Astrocyte of the cerebellum (primary cell): Measurements from ENCODE around the gene APPBP2.

Experiments
- DNase-seq: peaks from one replicate; pipeline ENCODE4 v3.0.0-alpha.2; 2011; ENCODE audit warnings: low read depth
- H3K4me3 ChIP-seq: 2 replicates; pipeline ENCODE4 v1.5.1; 2011; ENCODE audit warnings: mild to moderate bottlenecking, low read depth, low read length, moderate library complexity
- in situ Hi-C: cut with HindIII; loops from 2 replicates; pipeline ENCODE4 v1.10.0; 2017; ENCODE audit warnings: low sequenced_read_pairs
- TF ChIP-seq, protein P1 (sequence below): IDR thresholded peaks from 2 replicates; pipeline ENCODE4 v1.5.1; 2012; ENCODE audit warnings: low read length, low read depth, moderate library complexity, mild to moderate bottlenecking; ENCODE audit errors: missing control alignments

Gene APPBP2

DNA sequence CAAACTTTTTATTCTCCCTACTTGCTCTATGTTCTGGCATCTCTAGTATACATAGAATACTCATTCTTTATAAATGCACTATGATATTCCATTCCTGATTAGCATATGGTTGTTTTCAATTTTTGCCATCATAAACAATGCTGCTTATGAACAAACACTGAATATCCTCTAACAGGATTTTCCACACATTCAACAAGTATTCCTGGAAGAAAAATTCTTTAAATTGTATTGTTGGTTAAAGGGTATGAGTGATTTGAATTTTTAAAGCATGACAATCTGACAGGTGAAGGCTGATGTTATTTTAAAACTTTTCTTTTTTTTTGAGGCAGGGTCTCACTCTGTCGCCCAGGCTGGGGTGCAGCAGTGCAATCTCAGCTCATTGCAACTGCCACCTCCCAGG is 11.5 kb downstream of the APPBP2 start:
- no peak for DNase-seq
- H3K4me3 ChIP-seq, result no peak overlapping the region
- in situ Hi-C loops, result loop anchor here (25.0 kb wide), 1 partner anchor 102 kb away; the partner anchor contains the start of gene CHCT1
- TF ChIP-seq, protein P1, sequence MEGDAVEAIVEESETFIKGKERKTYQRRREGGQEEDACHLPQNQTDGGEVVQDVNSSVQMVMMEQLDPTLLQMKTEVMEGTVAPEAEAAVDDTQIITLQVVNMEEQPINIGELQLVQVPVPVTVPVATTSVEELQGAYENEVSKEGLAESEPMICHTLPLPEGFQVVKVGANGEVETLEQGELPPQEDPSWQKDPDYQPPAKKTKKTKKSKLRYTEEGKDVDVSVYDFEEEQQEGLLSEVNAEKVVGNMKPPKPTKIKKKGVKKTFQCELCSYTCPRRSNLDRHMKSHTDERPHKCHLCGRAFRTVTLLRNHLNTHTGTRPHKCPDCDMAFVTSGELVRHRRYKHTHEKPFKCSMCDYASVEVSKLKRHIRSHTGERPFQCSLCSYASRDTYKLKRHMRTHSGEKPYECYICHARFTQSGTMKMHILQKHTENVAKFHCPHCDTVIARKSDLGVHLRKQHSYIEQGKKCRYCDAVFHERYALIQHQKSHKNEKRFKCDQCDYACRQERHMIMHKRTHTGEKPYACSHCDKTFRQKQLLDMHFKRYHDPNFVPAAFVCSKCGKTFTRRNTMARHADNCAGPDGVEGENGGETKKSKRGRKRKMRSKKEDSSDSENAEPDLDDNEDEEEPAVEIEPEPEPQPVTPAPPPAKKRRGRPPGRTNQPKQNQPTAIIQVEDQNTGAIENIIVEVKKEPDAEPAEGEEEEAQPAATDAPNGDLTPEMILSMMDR, result no peak

DNA sequence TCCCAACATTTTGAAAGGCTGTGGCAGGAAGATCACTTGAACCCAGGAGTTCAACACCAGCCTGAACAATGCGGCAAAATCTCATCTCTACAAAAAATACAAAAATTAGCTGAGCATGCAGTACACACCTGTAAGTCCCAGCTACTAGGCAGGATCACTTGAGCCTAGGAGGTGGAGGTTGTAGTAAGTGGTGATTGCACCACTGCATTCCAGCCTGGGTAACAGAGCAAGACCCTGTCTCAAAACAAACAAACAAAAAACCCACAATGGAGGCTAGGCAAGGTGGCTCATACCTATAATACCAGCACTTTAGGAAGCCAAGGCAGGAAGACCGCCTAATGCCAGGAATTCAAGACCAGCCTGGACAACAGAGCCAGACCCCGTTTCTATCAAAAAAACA is 12.0 kb downstream of the APPBP2 start:
- in situ Hi-C loops, result loop anchor here (25.0 kb wide), 1 partner anchor 102 kb away; the partner anchor contains the start of gene CHCT1
- TF ChIP-seq, protein P1, result no peak
- H3K4me3 ChIP-seq, result no peak overlapping the region
- no peak for DNase-seq

DNA sequence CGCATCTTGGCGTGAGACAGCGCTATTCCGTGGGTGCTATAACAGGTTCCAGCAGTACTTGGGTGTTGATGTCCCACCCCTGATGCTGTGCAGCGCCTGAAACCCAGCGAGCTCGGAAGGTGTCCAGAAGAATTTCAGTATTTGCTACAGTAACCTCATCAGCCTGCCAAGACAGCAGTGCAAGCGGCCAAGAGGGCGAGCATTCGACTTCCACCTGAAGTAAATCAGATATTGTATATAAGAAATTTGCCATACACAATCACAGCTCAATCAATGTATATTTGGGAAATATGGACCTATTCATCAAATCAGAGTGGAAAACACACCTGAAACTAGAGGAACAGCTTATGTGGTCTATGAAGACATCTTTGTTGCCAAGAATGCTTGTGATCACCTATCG is 13.0 kb downstream of the APPBP2 start:
- DNase-seq, result no peak
- TF ChIP-seq, protein P1, result no peak
- no peak overlapping the region for H3K4me3 ChIP-seq
- in situ Hi-C loops, result loop anchor here (25.0 kb wide), 1 partner anchor 101 kb away; the partner anchor contains the start of gene CHCT1

DNA sequence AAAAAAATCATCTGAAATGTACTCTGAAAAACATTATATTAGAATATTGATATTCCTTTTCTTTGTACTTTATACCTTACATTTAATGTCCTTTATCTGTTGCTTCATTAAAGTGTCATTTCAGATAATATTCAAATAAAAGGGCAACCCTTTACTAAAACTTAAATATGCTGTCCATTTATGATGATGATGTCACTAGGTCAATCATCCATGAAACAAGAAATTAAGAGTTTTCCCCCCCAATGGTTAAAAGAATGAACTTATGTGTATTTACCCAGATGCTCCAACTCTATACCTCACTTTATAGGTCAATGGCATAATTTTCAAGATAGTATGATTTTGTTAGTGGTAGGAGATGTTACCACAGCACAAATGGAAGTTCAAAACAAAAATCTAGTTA is 15.3 kb downstream of the APPBP2 start:
- in situ Hi-C loops, result loop anchor here (25.0 kb wide), 1 partner anchor 98 kb away; the partner anchor contains the start of gene CHCT1
- no peak overlapping the region for H3K4me3 ChIP-seq
- DNase-seq, result no peak
- TF ChIP-seq, protein P1, result no peak

DNA sequence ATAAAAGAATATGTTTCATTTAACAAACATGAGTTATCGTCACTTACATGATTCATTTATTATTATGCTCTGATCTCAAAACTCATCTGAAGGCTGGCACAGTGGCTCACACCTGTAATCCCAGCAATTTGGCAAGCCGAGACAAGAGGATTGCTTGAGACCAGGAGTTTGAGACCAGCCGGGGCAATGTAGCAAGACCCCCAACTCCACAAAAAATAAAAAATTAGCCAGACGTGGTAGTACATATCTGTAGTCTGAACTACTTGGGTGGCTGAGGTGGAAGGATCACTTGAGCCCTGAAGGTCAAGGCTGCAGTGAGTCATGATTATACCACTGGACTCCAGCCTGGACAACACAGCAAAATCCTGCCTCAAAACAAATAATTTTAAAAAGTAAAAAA is 16.0 kb downstream of the APPBP2 start:
- in situ Hi-C loops, result loop anchor here (25.0 kb wide), 1 partner anchor 98 kb away; the partner anchor contains the start of gene CHCT1
- DNase-seq, result no peak
- TF ChIP-seq, protein P1, result no peak
- H3K4me3 ChIP-seq, result no peak overlapping the region

DNA sequence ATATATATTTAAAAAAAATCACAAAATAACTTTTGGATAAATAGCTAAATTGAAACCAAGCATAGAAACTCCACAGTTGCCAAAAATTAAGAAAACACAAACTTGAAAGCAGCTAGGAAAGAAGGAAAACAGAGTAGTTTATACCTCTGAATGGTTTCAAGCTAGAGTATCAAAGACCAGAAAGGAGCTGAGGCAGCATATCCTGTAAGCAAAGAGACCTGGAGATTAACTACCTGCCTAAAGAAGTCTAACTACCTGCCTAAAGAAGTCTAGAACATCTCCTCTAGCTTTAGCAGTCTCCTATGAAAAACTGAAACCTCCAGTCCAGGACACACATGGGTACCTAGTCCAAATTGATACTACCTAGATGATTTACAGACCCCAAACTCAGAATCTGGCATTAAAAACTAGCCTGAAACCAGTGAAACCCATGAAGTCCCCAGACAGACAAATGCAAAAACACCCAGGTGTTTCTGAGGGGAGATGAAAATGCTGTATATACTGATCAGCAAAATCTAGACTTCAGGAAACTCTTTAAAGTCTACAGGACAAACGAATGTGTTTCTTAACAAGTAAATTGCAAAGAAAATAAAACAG is 17.6 kb downstream of the APPBP2 start:
- no peak for DNase-seq
- in situ Hi-C loops, result loop anchor here (25.0 kb wide), 1 partner anchor 96 kb away; the partner anchor contains the start of gene CHCT1
- TF ChIP-seq, protein P1, result no peak
- no peak overlapping the region for H3K4me3 ChIP-seq
